ENCODE measurements around the gene WWOX. TPM values are rescaled to one million over a fixed set of nuclear protein-coding genes. Genes with fewer than 3 reads are reported as not detected.

The WWOX gene
- total RNA-seq, 1 experiment from 2014 or later = 28.3 TPM

GRCh38 chr16:78317564-78318240, 218.2 kb downstream of the WWOX start:
- Histone ChIP-seq H3K27me3 (ENCODE audit: low read length) (no peaks in the 10 kb centered on the region), H3K79me2 (ENCODE audit: low read length) (no peaks in the 10 kb centered on the region), H3K4me1 (ENCODE audit: insufficient read depth, low read length) (no peaks in the 10 kb centered on the region), H4K20me1 (ENCODE audit: low read length) (no peaks in the 10 kb centered on the region), H3K9me3 (ENCODE audit: low read length) (no peaks in the 10 kb centered on the region), H3K9ac (ENCODE audit: low read length) (no peak overlapping the region), H3F3A (ENCODE audit: low read length, unreplicated experiment) (no peaks in the 10 kb centered on the region), H3K27ac (ENCODE audit: low read length) (no peak overlapping the region), H3K4me2 (ENCODE audit: low read length) (no peak overlapping the region), H3K36me3 (ENCODE audit: low read depth, low read length) (no peaks in the 10 kb centered on the region), H3K9me2 (replicated peaks; ENCODE audit: low read length) (no peaks in the 10 kb centered on the region), H2AFZ (ENCODE audit: low read length) (no peak overlapping the region), H3K4me3 (ENCODE audit: low read length) (no peak overlapping the region)
- intact Hi-C loops (cut with micrococcal nuclease) = no loop called here
- POLR2A ChIA-PET (ENCODE audit: unreplicated experiment) = no interaction called here
- DNase-seq = no peak
- ATAC-seq = no peak
- no TSS peak for BruUV-seq (replicated peaks)
- CTCF ChIA-PET = no interaction called here
- no peak for TF ChIP-seq EZH2 (IDR thresholded peaks at IDR 0.05; ENCODE audit: low read length, unreplicated experiment)
- TF ChIP-seq EZH2phosphoT487 (IDR thresholded peaks at IDR 0.05; ENCODE audit: borderline replicate concordance, low read length) = no peak
- TF ChIP-seq CTCF (conservative IDR thresholded peaks at IDR 0.05; ENCODE audit: low read depth, low read length) = no peak

DNA sequence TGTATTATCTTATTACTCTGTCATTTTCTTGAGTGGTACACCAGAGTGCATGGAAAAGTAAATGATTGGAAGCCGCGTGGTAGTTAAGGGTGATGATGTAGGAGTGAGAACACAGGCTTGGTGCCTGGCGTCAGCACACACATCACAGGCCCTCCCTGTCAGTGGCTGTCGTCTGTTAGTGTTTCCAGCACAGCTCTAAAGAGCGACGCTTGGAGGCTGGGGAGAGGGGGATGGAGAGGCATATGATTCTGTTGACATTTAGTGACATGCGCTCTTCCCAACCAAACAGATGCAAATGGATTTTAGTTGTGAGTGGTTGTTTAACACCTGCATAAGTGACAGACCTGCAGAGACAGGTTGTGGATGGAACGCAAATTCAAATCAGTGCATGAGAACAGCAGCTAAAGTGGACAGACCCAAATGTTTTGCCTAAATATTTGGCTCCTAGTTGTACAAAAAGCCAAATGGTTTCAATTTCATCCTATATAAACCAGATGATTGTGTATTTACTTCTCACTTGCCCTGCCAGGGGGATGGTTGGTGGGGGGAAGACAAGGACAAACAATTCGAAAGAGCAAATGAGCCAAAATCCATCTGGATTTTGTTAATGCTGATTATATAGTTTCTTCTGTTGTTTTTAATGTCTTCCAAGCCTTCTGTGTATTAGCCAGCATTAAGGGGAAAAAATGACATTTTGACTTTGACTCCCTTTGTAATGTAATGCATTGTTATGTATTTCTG, 222.3 kb downstream of the WWOX start:
- no peak overlapping the region for H3K27ac ChIP-seq (ENCODE audit: low read length)
- BruUV-seq (replicated peaks) = no TSS peak
- no peak overlapping the region for H2AFZ ChIP-seq (ENCODE audit: low read length)
- H3F3A ChIP-seq (ENCODE audit: low read length, unreplicated experiment) = no peaks in the 10 kb centered on the region
- ATAC-seq (no peak), DNase-seq (no peak)
- H3K36me3 ChIP-seq (ENCODE audit: low read depth, low read length) = no peaks in the 10 kb centered on the region
- H3K4me1 ChIP-seq (ENCODE audit: insufficient read depth, low read length) = no peaks in the 10 kb centered on the region
- no peak overlapping the region for H3K4me2 ChIP-seq (ENCODE audit: low read length)
- no peaks in the 10 kb centered on the region for H3K9me2 ChIP-seq (replicated peaks; ENCODE audit: low read length)
- H3K9me3 ChIP-seq (ENCODE audit: low read length) = no peaks in the 10 kb centered on the region
- intact Hi-C loops (cut with micrococcal nuclease) = no loop called here
- no peaks in the 10 kb centered on the region for H3K27me3 ChIP-seq (ENCODE audit: low read length)
- H3K79me2 ChIP-seq (ENCODE audit: low read length) = no peaks in the 10 kb centered on the region
- no peak for TF ChIP-seq EZH2 (IDR thresholded peaks at IDR 0.05; ENCODE audit: low read length, unreplicated experiment)
- no peak for TF ChIP-seq EZH2phosphoT487 (IDR thresholded peaks at IDR 0.05; ENCODE audit: borderline replicate concordance, low read length)
- TF ChIP-seq CTCF (conservative IDR thresholded peaks at IDR 0.05; ENCODE audit: low read depth, low read length) = no peak
- ChIA-PET POLR2A (ENCODE audit: unreplicated experiment) (no interaction called here), CTCF (no interaction called here)
- no peaks in the 10 kb centered on the region for H4K20me1 ChIP-seq (ENCODE audit: low read length)
- no peak overlapping the region for H3K9ac ChIP-seq (ENCODE audit: low read length)
- no peak overlapping the region for H3K4me3 ChIP-seq (ENCODE audit: low read length)

- CTCF ChIA-PET = no interaction called here
- Histone ChIP-seq H3K4me3 (ENCODE audit: low read length) (no peak overlapping the region), H3K4me2 (ENCODE audit: low read length) (no peak overlapping the region), H3K9me3 (ENCODE audit: low read length) (no peaks in the 10 kb centered on the region), H3K79me2 (ENCODE audit: low read length) (no peaks in the 10 kb centered on the region), H3K4me1 (ENCODE audit: insufficient read depth, low read length) (no peaks in the 10 kb centered on the region), H3F3A (ENCODE audit: low read length, unreplicated experiment) (no peaks in the 10 kb centered on the region), H2AFZ (ENCODE audit: low read length) (no peak overlapping the region), H3K36me3 (ENCODE audit: low read depth, low read length) (no peaks in the 10 kb centered on the region), H3K27me3 (ENCODE audit: low read length) (no peaks in the 10 kb centered on the region), H3K9me2 (replicated peaks; ENCODE audit: low read length) (no peaks in the 10 kb centered on the region), H3K9ac (ENCODE audit: low read length) (no peak overlapping the region), H4K20me1 (ENCODE audit: low read length) (no peaks in the 10 kb centered on the region), H3K27ac (ENCODE audit: low read length) (no peak overlapping the region)
- POLR2A ChIA-PET (ENCODE audit: unreplicated experiment) = no interaction called here
- DNase-seq = no peak
- no TSS peak for BruUV-seq (replicated peaks)
- intact Hi-C loops (cut with micrococcal nuclease) = no loop called here
- ATAC-seq = no peak
- TF ChIP-seq EZH2phosphoT487 (IDR thresholded peaks at IDR 0.05; ENCODE audit: borderline replicate concordance, low read length) = no peak
- TF ChIP-seq CTCF (conservative IDR thresholded peaks at IDR 0.05; ENCODE audit: low read depth, low read length) = no peak
- no peak for TF ChIP-seq EZH2 (IDR thresholded peaks at IDR 0.05; ENCODE audit: low read length, unreplicated experiment)
Observed at GRCh38 chr16:78323315-78323714, 223.9 kb downstream of the WWOX start.
